ENCODE measurements around the gene HUNK.

HUNK gene

DNA sequence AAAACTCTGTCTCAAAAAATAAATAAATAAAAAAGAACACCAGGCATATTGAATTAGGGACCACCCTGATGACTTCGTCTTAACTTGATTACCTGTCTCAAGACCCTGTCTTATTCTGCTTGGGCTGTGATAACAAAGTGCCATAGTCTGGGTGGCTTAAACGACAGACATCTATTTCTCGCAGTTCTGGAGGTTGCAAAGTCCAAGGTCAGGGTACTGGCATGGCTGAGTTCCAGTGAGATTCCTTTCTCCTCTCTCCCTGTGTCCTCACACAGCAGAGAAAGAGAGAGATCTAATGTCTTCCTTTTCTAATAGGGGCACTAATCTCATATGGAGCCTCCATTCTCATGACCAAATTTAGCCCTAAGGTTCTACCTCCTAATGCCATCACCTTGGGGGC, 145.6 kb downstream of the HUNK start:
- no peak for ATAC-seq
- TF ChIP-seq CSDC2 (CRISPR knock-in tag; IDR thresholded peaks at IDR 0.05), result no peak
- no peak for TF ChIP-seq ARNTL (CRISPR knock-in tag; IDR thresholded peaks at IDR 0.05; ENCODE audit: borderline replicate concordance, low read depth)
- TF ChIP-seq ZNF565 (CRISPR knock-in tag; conservative IDR thresholded peaks at IDR 0.05; ENCODE audit: low read depth), result no peak
- TF ChIP-seq, protein P1, sequence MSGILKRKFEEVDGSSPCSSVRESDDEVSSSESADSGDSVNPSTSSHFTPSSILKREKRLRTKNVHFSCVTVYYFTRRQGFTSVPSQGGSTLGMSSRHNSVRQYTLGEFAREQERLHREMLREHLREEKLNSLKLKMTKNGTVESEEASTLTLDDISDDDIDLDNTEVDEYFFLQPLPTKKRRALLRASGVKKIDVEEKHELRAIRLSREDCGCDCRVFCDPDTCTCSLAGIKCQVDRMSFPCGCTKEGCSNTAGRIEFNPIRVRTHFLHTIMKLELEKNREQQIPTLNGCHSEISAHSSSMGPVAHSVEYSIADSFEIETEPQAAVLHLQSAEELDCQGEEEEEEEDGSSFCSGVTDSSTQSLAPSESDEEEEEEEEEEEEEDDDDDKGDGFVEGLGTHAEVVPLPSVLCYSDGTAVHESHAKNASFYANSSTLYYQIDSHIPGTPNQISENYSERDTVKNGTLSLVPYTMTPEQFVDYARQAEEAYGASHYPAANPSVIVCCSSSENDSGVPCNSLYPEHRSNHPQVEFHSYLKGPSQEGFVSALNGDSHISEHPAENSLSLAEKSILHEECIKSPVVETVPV (CRISPR knock-in tag; IDR thresholded peaks at IDR 0.05), result no peak
- no peak for TF ChIP-seq PATZ1 (CRISPR knock-in tag; IDR thresholded peaks at IDR 0.05; ENCODE audit: borderline replicate concordance)
- no peak for TF ChIP-seq ZFP30 (CRISPR knock-in tag; IDR thresholded peaks at IDR 0.05)
- no peak for TF ChIP-seq TCF4 (CRISPR knock-in tag; IDR thresholded peaks at IDR 0.05; ENCODE audit: borderline replicate concordance)
- no peak for TF ChIP-seq ZNF70 (CRISPR knock-in tag; IDR thresholded peaks at IDR 0.05)
- no peak for TF ChIP-seq BACH2 (CRISPR knock-in tag; IDR thresholded peaks at IDR 0.05; ENCODE audit: borderline replicate concordance)
- no peak for TF ChIP-seq RARB (CRISPR knock-in tag; IDR thresholded peaks at IDR 0.05)
- no peak for TF ChIP-seq ISL1 (CRISPR knock-in tag; IDR thresholded peaks at IDR 0.05)
- no peak for TF ChIP-seq ESRRG (CRISPR knock-in tag; IDR thresholded peaks at IDR 0.05)
- TF ChIP-seq PPARA (CRISPR knock-in tag; IDR thresholded peaks at IDR 0.05; ENCODE audit: borderline replicate concordance), result no peak
- TF ChIP-seq, protein P2, sequence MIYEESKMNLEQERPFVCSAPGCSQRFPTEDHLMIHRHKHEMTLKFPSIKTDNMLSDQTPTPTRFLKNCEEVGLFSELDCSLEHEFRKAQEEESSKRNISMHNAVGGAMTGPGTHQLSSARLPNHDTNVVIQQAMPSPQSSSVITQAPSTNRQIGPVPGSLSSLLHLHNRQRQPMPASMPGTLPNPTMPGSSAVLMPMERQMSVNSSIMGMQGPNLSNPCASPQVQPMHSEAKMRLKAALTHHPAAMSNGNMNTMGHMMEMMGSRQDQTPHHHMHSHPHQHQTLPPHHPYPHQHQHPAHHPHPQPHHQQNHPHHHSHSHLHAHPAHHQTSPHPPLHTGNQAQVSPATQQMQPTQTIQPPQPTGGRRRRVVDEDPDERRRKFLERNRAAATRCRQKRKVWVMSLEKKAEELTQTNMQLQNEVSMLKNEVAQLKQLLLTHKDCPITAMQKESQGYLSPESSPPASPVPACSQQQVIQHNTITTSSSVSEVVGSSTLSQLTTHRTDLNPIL (CRISPR knock-in tag; IDR thresholded peaks at IDR 0.05; ENCODE audit: low read depth), result no peak

GRCh38 chr21:32020564-32020963, 147.7 kb downstream of the HUNK start:
- no peak for ATAC-seq

More at GRCh38 chr21:32020564-32020963, 147.7 kb downstream of the HUNK start:
- TF ChIP-seq, protein P1 (CRISPR knock-in tag; IDR thresholded peaks at IDR 0.05), result no peak
- TF ChIP-seq ZNF565 (CRISPR knock-in tag; conservative IDR thresholded peaks at IDR 0.05; ENCODE audit: low read depth) (no peak), RARB (CRISPR knock-in tag; IDR thresholded peaks at IDR 0.05) (no peak), GLIS3 (CRISPR knock-in tag; IDR thresholded peaks at IDR 0.05) (no peak), ZNF8 (CRISPR knock-in tag; IDR thresholded peaks at IDR 0.05) (no peak), SNAI2 (CRISPR knock-in tag; IDR thresholded peaks at IDR 0.05) (no peak), PPARA (CRISPR knock-in tag; IDR thresholded peaks at IDR 0.05; ENCODE audit: borderline replicate concordance) (no peak), PATZ1 (CRISPR knock-in tag; IDR thresholded peaks at IDR 0.05; ENCODE audit: borderline replicate concordance) (no peak)
- TF ChIP-seq, protein P3, sequence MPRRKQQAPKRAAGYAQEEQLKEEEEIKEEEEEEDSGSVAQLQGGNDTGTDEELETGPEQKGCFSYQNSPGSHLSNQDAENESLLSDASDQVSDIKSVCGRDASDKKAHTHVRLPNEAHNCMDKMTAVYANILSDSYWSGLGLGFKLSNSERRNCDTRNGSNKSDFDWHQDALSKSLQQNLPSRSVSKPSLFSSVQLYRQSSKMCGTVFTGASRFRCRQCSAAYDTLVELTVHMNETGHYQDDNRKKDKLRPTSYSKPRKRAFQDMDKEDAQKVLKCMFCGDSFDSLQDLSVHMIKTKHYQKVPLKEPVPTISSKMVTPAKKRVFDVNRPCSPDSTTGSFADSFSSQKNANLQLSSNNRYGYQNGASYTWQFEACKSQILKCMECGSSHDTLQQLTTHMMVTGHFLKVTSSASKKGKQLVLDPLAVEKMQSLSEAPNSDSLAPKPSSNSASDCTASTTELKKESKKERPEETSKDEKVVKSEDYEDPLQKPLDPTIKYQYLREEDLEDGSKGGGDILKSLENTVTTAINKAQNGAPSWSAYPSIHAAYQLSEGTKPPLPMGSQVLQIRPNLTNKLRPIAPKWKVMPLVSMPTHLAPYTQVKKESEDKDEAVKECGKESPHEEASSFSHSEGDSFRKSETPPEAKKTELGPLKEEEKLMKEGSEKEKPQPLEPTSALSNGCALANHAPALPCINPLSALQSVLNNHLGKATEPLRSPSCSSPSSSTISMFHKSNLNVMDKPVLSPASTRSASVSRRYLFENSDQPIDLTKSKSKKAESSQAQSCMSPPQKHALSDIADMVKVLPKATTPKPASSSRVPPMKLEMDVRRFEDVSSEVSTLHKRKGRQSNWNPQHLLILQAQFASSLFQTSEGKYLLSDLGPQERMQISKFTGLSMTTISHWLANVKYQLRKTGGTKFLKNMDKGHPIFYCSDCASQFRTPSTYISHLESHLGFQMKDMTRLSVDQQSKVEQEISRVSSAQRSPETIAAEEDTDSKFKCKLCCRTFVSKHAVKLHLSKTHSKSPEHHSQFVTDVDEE (CRISPR knock-in tag; IDR thresholded peaks at IDR 0.05), result no peak

All from SK-N-SH treated with all-trans-retinoic acid at 6 μM for 48 hours (cell line).